Esophagus muscularis mucosa (tissue), 4 donors: ENCODE data around the gene MB21D2. TPM values are rescaled to one million over a fixed set of nuclear protein-coding genes. Genes with fewer than 3 reads are reported as not detected.

ENCODE experiments used
- DNase-seq: peaks from one replicate; pipeline ENCODE4 v3.0.0-alpha.2; 2017; ENCODE audit errors: extremely low spot score
- H3K27ac ChIP-seq, 4 donors: fragments of 200-600 bp; sonication (generic); replicated peaks in 1 of 4; 1 replicate in 3 of 4; 2 replicates in 1 of 4; pipeline ENCODE4 v1.5.1; 2016 to 2019; ENCODE audit warnings: mild to moderate bottlenecking in 1 of 4
- H3K27me3 ChIP-seq, 4 donors: fragments of 200-600 bp; sonication (generic); one replicate each; pipeline versions ENCODE4 v1.5.1 to v1.6.0; 2016 to 2019
- H3K36me3 ChIP-seq, 4 donors: fragments of 200-600 bp; sonication (generic); one replicate each; pipeline ENCODE4 v1.5.1; 2016 to 2019
- H3K4me1 ChIP-seq, 4 donors: fragments of 200-600 bp; sonication (generic); one replicate each; pipeline ENCODE4 v1.5.1; 2016 to 2019
- H3K4me3 ChIP-seq, 4 donors: fragments of 200-600 bp; sonication (generic); 1 replicate in 2 of 4; 2 replicates in 2 of 4; pipeline ENCODE4 v1.5.1; 2016 to 2019; ENCODE audit warnings: mild to moderate bottlenecking in 4 of 4, moderate library complexity in 1 of 4
- H3K9me3 ChIP-seq, 4 donors: fragments of 200-600 bp; sonication (generic); 1 replicate in 3 of 4; 2 replicates in 1 of 4; pipeline ENCODE4 v1.5.1; 2016 to 2019
- EP300 ChIP-seq: sonication (generic); formaldehyde crosslinking; IDR thresholded peaks from one replicate; pipeline ENCODE4 v1.6.1; 2017; ENCODE audit warnings: antibody characterized with exemption
- POLR2A ChIP-seq: fragments of 450-650 bp; IDR thresholded peaks from one replicate; pipeline ENCODE4 v1.6.1; 2017; ENCODE audit warnings: antibody characterized with exemption, moderate library complexity, mild to moderate bottlenecking, low read depth
- POLR2AphosphoS5 ChIP-seq, 2 donors: sonication (generic); formaldehyde crosslinking; IDR thresholded peaks; one replicate each; pipeline ENCODE4 v1.6.1; 2017; ENCODE audit warnings: antibody characterized with exemption in 2 of 2
- WGBS: methylation state at CpG from one replicate; pipeline ENCODE4 v1.1.5; 2018; 5-methylcytosine and 5-hydroxymethylcytosine counted together
- intact Hi-C: fragments of 100-400 bp; cut with DNase I; formaldehyde crosslinking; loops from one replicate; pipeline ENCODE4 v1.15.1; 2023
- total RNA-seq, 4 donors: library from RNA; depleted of rRNA; stranded (reverse); fragments of >200 nt; gene quantifications; one replicate each; pipeline versions ENCODE4 v1.1.0 to v1.2.1, GENCODE V29; 2016
- TF ChIP-seq, protein P1 (sequence below), 3 experiments: fragments of 200-600 bp in 2 of 3; fragments of 450-650 bp in 1 of 3; sonication (generic) in 2 of 3; IDR thresholded peaks; one replicate each; pipeline ENCODE4 v1.5.1; 2017 to 2019; ENCODE audit warnings: antibody characterized with exemption in 3 of 3, mild to moderate bottlenecking in 2 of 3, moderate library complexity in 1 of 3

MB21D2 gene
- total RNA-seq, 4 donors from 2014 or later = 5.4 to 11.5 (median 8.2) TPM

DNA sequence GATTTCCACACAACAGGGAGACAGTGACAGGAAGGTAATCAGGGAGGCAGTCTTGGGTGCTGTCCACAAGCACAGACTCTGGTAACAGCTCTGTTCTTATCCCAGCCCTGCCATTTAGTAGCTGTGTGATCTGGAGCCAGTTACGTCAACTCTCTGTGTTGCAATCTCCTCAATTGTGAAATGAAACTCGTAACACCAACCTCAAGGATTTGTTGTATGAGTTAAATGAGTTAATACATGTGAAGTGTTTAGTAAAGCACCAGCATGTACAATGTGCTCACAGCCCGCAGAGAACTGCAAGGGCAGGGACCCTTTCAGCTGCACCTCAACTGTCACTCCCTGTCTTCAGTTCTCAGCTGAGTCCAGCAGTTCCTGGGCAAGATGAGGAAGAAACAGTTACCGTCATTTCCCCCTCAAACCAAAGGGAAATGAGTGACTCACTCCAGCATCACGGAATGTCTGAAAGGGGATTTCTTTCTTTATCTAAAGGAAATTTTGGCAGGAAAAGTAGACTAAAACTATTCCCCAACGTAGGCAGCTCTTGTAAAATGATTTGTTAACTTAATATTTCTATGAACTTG, 39.9 kb upstream of the MB21D2 start:
- peak overlapping the region in 3 of 4 donors; percentile 46 to 58 (median 50) for H3K27ac ChIP-seq
- H3K4me1 ChIP-seq = peaks cover 0 to 6% (median 0%) of the 10 kb centered on the region in 4 donors
- H3K27me3 ChIP-seq = no peaks in the 10 kb centered on the region
- peak; percentile 26 to 56 for TF ChIP-seq POLR2AphosphoS5 (IDR thresholded peaks at IDR 0.05)
- TF ChIP-seq, protein P1, sequence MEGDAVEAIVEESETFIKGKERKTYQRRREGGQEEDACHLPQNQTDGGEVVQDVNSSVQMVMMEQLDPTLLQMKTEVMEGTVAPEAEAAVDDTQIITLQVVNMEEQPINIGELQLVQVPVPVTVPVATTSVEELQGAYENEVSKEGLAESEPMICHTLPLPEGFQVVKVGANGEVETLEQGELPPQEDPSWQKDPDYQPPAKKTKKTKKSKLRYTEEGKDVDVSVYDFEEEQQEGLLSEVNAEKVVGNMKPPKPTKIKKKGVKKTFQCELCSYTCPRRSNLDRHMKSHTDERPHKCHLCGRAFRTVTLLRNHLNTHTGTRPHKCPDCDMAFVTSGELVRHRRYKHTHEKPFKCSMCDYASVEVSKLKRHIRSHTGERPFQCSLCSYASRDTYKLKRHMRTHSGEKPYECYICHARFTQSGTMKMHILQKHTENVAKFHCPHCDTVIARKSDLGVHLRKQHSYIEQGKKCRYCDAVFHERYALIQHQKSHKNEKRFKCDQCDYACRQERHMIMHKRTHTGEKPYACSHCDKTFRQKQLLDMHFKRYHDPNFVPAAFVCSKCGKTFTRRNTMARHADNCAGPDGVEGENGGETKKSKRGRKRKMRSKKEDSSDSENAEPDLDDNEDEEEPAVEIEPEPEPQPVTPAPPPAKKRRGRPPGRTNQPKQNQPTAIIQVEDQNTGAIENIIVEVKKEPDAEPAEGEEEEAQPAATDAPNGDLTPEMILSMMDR (IDR thresholded peaks at IDR 0.05) = no peak
- intact Hi-C loops = no loop called here
- H3K4me3 ChIP-seq = peak overlapping the region in 1 of 4 donors; percentile 21
- no peak for DNase-seq
- WGBS = 39% methylated on average over 6 of the region's 6 CpGs
- H3K36me3 ChIP-seq = no peaks in the 10 kb centered on the region
- H3K9me3 ChIP-seq = no peaks in the 10 kb centered on the region

DNA sequence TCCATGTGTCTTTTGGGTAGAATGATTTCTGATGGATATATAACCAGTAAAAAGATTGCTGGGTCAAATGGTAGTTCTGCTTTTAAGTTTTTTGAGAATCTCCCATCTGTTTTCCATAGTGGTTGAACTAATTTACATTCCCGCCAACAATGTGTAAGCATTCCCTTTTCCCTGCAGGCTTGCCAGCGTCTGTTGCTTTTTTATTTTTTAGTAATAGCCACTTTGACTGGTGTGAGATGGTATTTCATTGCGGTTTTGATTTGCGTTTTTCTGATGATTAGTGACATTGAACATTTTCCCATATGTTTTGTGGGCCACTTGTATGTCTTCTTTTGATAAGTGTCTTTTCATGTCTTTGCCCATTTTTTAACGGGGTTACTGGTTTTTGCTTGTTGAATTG, 36.3 kb upstream of the MB21D2 start:
- 88% methylated on average over 5 of the region's 5 CpGs for WGBS

DNA sequence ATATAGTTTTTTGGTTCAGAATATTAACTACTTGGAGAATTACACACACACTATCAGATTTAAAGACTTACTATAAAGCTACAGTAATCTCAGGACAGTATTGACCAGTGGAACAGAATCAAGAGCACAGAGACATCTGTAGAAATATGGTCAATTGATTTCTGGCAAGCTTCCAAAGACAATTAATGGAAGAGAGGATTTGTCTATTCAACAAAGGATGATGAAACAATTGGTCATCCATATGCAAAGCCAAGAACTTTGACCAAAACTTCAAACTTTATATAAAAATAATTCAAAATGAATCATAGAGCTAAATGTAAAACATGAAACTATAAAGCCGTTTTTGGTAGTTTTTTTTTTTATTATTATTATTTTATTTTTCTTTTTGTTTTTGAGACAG, 29.8 kb upstream of the MB21D2 start:
- H3K4me3 ChIP-seq = no peak overlapping the region
- H3K4me1 ChIP-seq = no peaks in the 10 kb centered on the region
- H3K27ac ChIP-seq = no peak overlapping the region
- DNase-seq = no peak
- H3K36me3 ChIP-seq = no peaks in the 10 kb centered on the region
- intact Hi-C loops = no loop called here
- H3K9me3 ChIP-seq = no peaks in the 10 kb centered on the region
- TF ChIP-seq, protein P1 (IDR thresholded peaks at IDR 0.05) = no peak
- no peak for TF ChIP-seq POLR2AphosphoS5 (IDR thresholded peaks at IDR 0.05)
- no peak for TF ChIP-seq EP300
- TF ChIP-seq POLR2A = no peak
- WGBS = 84% methylated on average over 1 of the region's 1 CpG
- no peaks in the 10 kb centered on the region for H3K27me3 ChIP-seq

More for the DNA sequence above, 36.3 kb upstream of the MB21D2 start:
- Histone ChIP-seq H3K36me3 (no peaks in the 10 kb centered on the region), H3K27ac (no peak overlapping the region), H3K27me3 (no peaks in the 10 kb centered on the region), H3K4me3 (no peak overlapping the region), H3K9me3 (no peaks in the 10 kb centered on the region), H3K4me1 (peaks cover 0 to 6% (median 0%) of the 10 kb centered on the region in 4 donors)
- intact Hi-C loops = no loop called here
- no peak for DNase-seq
- TF ChIP-seq POLR2AphosphoS5 (IDR thresholded peaks at IDR 0.05) (no peak), EP300 (no peak), POLR2A (no peak)
- TF ChIP-seq, protein P1 (IDR thresholded peaks at IDR 0.05) = no peak

DNA sequence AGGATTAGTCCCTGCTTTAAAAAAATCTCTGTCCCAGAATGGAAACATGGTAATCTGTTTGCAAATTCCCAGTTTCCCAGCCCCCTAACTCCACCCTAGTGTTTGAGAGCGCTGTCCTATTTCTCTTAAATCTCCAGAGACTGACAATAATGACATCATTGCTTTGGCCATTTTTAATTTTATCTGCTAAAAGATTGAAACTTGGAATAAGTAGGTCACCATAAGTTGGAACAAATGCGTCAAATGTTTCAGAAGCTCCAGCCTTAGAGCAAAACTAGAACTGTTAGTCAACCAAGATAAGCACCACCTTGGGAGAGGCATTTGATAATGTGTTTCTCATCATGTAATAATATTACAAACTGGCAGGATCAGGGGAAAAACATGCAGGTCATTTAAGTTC, 25.7 kb upstream of the MB21D2 start:
- no peak overlapping the region for H3K4me3 ChIP-seq
- no peak overlapping the region for H3K27ac ChIP-seq
- intact Hi-C loops = no loop called here
- no peak for TF ChIP-seq POLR2A
- TF ChIP-seq EP300 = no peak
- TF ChIP-seq, protein P1 (IDR thresholded peaks at IDR 0.05) = no peak
- no peak for TF ChIP-seq POLR2AphosphoS5 (IDR thresholded peaks at IDR 0.05)
- no peaks in the 10 kb centered on the region for H3K9me3 ChIP-seq
- H3K36me3 ChIP-seq = no peaks in the 10 kb centered on the region
- WGBS = 76% methylated on average over 2 of the region's 2 CpGs
- peak; percentile 53 for DNase-seq
- H3K27me3 ChIP-seq = no peaks in the 10 kb centered on the region
- H3K4me1 ChIP-seq = no peaks in the 10 kb centered on the region

DNA sequence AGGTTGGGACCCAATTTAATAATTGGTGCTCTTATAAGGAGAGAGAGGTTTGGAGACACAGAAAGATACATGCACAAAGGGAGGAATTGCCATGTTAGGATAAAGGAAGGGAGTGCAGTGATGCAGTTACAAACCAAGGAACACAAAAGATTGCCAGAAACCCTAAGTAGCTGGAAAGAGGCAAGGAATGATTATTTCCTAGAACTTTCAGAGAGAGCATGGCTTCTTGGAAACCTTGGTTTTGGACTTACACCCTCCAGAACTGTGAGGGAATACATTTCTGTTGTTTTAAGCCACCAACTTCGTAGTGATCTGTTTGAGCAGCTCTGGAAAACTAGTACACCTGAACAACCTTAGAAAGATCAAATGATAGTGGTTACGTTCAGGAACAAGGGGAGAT, 25.0 kb upstream of the MB21D2 start:
- no peaks in the 10 kb centered on the region for H3K9me3 ChIP-seq
- no peaks in the 10 kb centered on the region for H3K36me3 ChIP-seq
- intact Hi-C loops = no loop called here
- no peaks in the 10 kb centered on the region for H3K27me3 ChIP-seq
- TF ChIP-seq POLR2A = no peak
- TF ChIP-seq, protein P1 (IDR thresholded peaks at IDR 0.05) = no peak
- TF ChIP-seq EP300 = no peak
- no peak for TF ChIP-seq POLR2AphosphoS5 (IDR thresholded peaks at IDR 0.05)
- H3K4me3 ChIP-seq = no peak overlapping the region
- no peaks in the 10 kb centered on the region for H3K4me1 ChIP-seq
- no peak for DNase-seq
- WGBS = 82% methylated on average over 2 of the region's 2 CpGs
- no peak overlapping the region for H3K27ac ChIP-seq
